GM12878 (cell line): ENCODE data around the gene SMARCA4. TPM values are rescaled to one million over a fixed set of nuclear protein-coding genes. Genes with fewer than 3 reads are reported as not detected.

ENCODE experiments used
- ATAC-seq: fragments of 200-7000 bp; cut with Tn5 transposase; 3 replicates; pipeline ENCODE4 v1.9.1; 2020; ENCODE audit warnings: mild to moderate bottlenecking, moderate library complexity
- BruUV-seq: library from RNA; stranded (reverse); fragments of 400-500 nt; replicated peaks from 2 replicates; lab custom pipeline; 2021; lab: Mats Ljungman, UMichigan
- CTCF ChIA-PET: fragments of 300-600 bp; sonication (Branson Sonifier 250); formaldehyde crosslinking; extraction: SDS; loops from one replicate; lab custom pipeline; 2021; ENCODE audit warnings: inconsistent platforms; lab: Yijun Ruan, JAX
- POLR2A ChIA-PET: fragments of 350-600 bp; formaldehyde crosslinking; extraction: SDS; loops from one replicate; lab custom pipeline; 2021; ENCODE audit warnings: inconsistent platforms; lab: Charles Lee
- RAD21 ChIA-PET: fragments of 300-600 bp; sonication (Branson Sonifier 250); formaldehyde crosslinking; loops from one replicate; lab custom pipeline; 2023; ENCODE audit warnings: antibody characterized with exemption; ENCODE audit not compliant: unreplicated experiment; lab: Charles Lee
- SMC1A ChIA-PET: fragments of 300-600 bp; sonication (Branson Sonifier 250); formaldehyde crosslinking; loops from one replicate; lab custom pipeline; 2023; ENCODE audit not compliant: unreplicated experiment, uncharacterized antibody; lab: Charles Lee
- DNase-seq: peaks from one replicate; pipeline ENCODE4 v3.0.0-alpha.2; 2011; ENCODE audit warnings: low read depth, low spot score
- FAIRE-seq: peaks from 3 replicates; lab custom pipeline; 2011; peaks lifted over from hg19 to GRCh38; lab: Jason Lieb, UNC
- H2AFZ ChIP-seq: 2 replicates; pipeline ENCODE4 v1.6.0; 2011; ENCODE audit warnings: low read depth, low read length, control low read depth; ENCODE audit not compliant: control insufficient read depth
- H3K27ac ChIP-seq: 2 replicates; pipeline ENCODE4 v1.5.1; 2011; ENCODE audit warnings: control low read depth; ENCODE audit not compliant: control insufficient read depth, insufficient read depth
- H3K27me3 ChIP-seq, 2 experiments: replicated peaks in 1 of 2; 2 replicates each; pipeline versions ENCODE4 v1.6.0 to v1.6.1; 2011; ENCODE audit warnings: low read length in 1 of 2; ENCODE audit not compliant: control insufficient read depth in 2 of 2, insufficient read depth in 2 of 2
- H3K36me3 ChIP-seq, 2 experiments: 2 replicates each; pipeline ENCODE4 v1.5.1; 2011; ENCODE audit warnings: low read length in 1 of 2; ENCODE audit not compliant: control insufficient read depth in 2 of 2, insufficient read depth in 2 of 2
- H3K4me1 ChIP-seq: 2 replicates; pipeline ENCODE4 v1.6.1; 2011; ENCODE audit warnings: mild to moderate bottlenecking, low read length, moderate library complexity, mixed read lengths; ENCODE audit not compliant: control insufficient read depth, insufficient read depth
- H3K4me2 ChIP-seq: 2 replicates; pipeline ENCODE4 v1.6.0; 2011; ENCODE audit warnings: control low read depth; ENCODE audit not compliant: control insufficient read depth, insufficient read depth
- H3K4me3 ChIP-seq: fragments of 200-600 bp; sonication (generic); 2 replicates; pipeline ENCODE4 v1.5.1; 2016
- H3K79me2 ChIP-seq: 2 replicates; pipeline ENCODE4 v1.6.0; 2011; ENCODE audit warnings: low read length; ENCODE audit not compliant: control insufficient read depth, insufficient read depth
- H3K9ac ChIP-seq: 2 replicates; pipeline ENCODE4 v1.8.0; 2011; ENCODE audit warnings: low read length, control low read depth, mixed read lengths; ENCODE audit not compliant: control insufficient read depth, insufficient read depth
- H3K9me3 ChIP-seq: replicated peaks from 3 replicates; pipeline ENCODE4 v1.5.1; 2011; ENCODE audit warnings: mild to moderate bottlenecking, low read length; ENCODE audit not compliant: control insufficient read depth, insufficient read depth
- H4K20me1 ChIP-seq: 2 replicates; pipeline ENCODE4 v1.6.0; 2011; ENCODE audit not compliant: control insufficient read depth, insufficient read depth
- BCL11A ChIP-seq: IDR thresholded peaks from 2 replicates; pipeline ENCODE4 v1.6.1; 2011; ENCODE audit warnings: low read depth, low read length
- HCFC1 ChIP-seq: fragments of 150-350 bp; IDR thresholded peaks from 2 replicates; pipeline ENCODE4 v1.6.1; 2014; ENCODE audit warnings: low read length
- IKZF1 ChIP-seq: fragments of 450-650 bp; conservative IDR thresholded peaks from 2 replicates; pipeline ENCODE4 v1.6.1; 2017; ENCODE audit warnings: antibody characterized with exemption, mild to moderate bottlenecking
- MXI1 ChIP-seq: fragments of 150-350 bp; IDR thresholded peaks from 2 replicates; pipeline ENCODE4 v1.6.1; 2011; ENCODE audit warnings: low read depth, mild to moderate bottlenecking, inconsistent platforms, low read length, improper control_type of control experiment
- RBBP5 ChIP-seq: fragments of 200-600 bp; sonication (generic); conservative IDR thresholded peaks from 2 replicates; pipeline ENCODE4 v1.6.1; 2016
- STAT1 ChIP-seq: fragments of 450-650 bp; conservative IDR thresholded peaks from 2 replicates; pipeline ENCODE4 v1.6.1; 2014; ENCODE audit warnings: antibody characterized with exemption, mild to moderate bottlenecking
- TARDBP ChIP-seq: IDR thresholded peaks from 2 replicates; pipeline ENCODE4 v1.6.1; 2016; ENCODE audit warnings: borderline replicate concordance
- TCF7 ChIP-seq: IDR thresholded peaks from 2 replicates; pipeline ENCODE4 v1.6.1; 2014; ENCODE audit warnings: antibody characterized with exemption, borderline replicate concordance
- WGBS: methylation state at CpG from one replicate; pipeline ENCODE4 v1.1.6; 2016; ENCODE audit warnings: low lambda C conversion rate; ENCODE audit not compliant: insufficient replicate concordance, insufficient coverage; ENCODE audit errors: missing lambda C conversion rate; 5-methylcytosine and 5-hydroxymethylcytosine counted together
- in situ Hi-C: fragments of 300-500 bp; cut with MboI; formaldehyde crosslinking; loops from 9 replicates; pipeline ENCODE4 v1.14.3; 2018; ENCODE audit warnings: mixed read lengths
- intact Hi-C: fragments of 100-400 bp; cut with micrococcal nuclease; formaldehyde crosslinking; loops from one replicate; pipeline ENCODE4 v1.14.2; 2022; ENCODE audit not compliant: unreplicated experiment
- polyA plus RNA-seq, 11 experiments: library from polyadenylated mRNA; depleted of rRNA in 4 of 11; unstranded in 6 of 11; stranded (reverse) in 5 of 11; fragments of >200 nt; fragmentation: Nextera tagmentation in 4 of 11; fragmentation: Illumina TruSeq in 1 of 11; extraction: Ambion mirVana in 4 of 11; extraction: Trizol in 1 of 11; gene quantifications; 1 replicate in 1 of 11; 2 replicates in 10 of 11; pipeline versions ENCODE4 v1.2.1 to v1.2.3, GENCODE V29; 2011 to 2016; ENCODE audit warnings: inconsistent platforms in 2 of 11, missing spikeins in 2 of 11, low read depth in 1 of 11
- total RNA-seq, 4 experiments: library from RNA; depleted of rRNA in 3 of 4; stranded (reverse); fragments of >200 nt in 3 of 4; fragmentation: Illumina TruSeq in 1 of 4; extraction: Trizol in 1 of 4; gene quantifications; 2 replicates each; pipeline versions ENCODE4 v1.2.1 to v1.2.3, GENCODE V29; 2013 to 2021
- TF ChIP-seq, protein P1 (sequence below): fragments of 450-650 bp; IDR thresholded peaks from 2 replicates; pipeline ENCODE4 v1.6.1; 2016; ENCODE audit warnings: mild to moderate bottlenecking

SMARCA4 gene
- total and polyA plus RNA-seq, 10 of the 15 experiments (the other 5 are each of a cell fraction or from before 2014, with no cell fraction given): 22.4 to 175 (median 57.4) TPM

DNA sequence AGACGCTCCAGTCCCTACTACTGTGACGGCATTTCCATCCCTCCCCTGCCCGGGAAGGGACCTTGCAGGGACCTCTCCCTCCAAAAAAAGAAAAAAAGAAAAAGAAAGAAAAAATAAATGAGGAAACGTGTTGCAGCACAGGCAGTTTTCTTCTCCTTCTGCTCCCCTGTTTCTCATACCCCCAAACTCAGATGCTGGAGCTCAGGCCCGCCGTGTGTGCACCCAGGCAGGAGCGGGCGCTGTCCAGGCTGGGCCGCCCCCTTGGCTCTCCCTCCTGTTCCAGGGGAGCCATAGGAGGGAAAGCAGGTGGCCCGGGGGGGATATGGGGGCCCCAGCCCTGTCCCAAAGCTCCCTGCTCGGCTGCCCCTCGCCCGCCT, 38.2 kb upstream of the SMARCA4 start:
- POLR2A ChIA-PET: no interaction called here
- no peaks in the 10 kb centered on the region for H3K27me3 ChIP-seq
- WGBS: 89% methylated on average over 13 of the region's 13 CpGs
- TF ChIP-seq MXI1: no peak
- no peak for TF ChIP-seq RBBP5
- no peak for TF ChIP-seq HCFC1
- no peak for TF ChIP-seq STAT1
- no peak for TF ChIP-seq BCL11A
- TF ChIP-seq, protein P1, sequence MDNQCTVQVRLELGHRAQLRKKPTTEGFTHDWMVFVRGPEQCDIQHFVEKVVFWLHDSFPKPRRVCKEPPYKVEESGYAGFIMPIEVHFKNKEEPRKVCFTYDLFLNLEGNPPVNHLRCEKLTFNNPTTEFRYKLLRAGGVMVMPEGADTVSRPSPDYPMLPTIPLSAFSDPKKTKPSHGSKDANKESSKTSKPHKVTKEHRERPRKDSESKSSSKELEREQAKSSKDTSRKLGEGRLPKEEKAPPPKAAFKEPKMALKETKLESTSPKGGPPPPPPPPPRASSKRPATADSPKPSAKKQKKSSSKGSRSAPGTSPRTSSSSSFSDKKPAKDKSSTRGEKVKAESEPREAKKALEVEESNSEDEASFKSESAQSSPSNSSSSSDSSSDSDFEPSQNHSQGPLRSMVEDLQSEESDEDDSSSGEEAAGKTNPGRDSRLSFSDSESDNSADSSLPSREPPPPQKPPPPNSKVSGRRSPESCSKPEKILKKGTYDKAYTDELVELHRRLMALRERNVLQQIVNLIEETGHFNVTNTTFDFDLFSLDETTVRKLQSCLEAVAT: no peak
- no peak for TF ChIP-seq IKZF1
- no peak for TF ChIP-seq TCF7
- TF ChIP-seq TARDBP: no peak
- TF ChIP-seq, all 136 proteins: peak for 0
- intact Hi-C loops: no loop called here
- Histone ChIP-seq H2AFZ (no peak overlapping the region), H3K27ac (no peak overlapping the region), H3K9ac (no peak overlapping the region), H3K36me3 (peaks cover 8 to 28% of the 10 kb centered on the region in 2 experiments; a peak in 3 of 4 replicates), H3K79me2 (peaks cover 4% of the 10 kb centered on the region), H3K4me1 (peaks cover 5% of the 10 kb centered on the region), H3K4me2 (no peak overlapping the region), H3K9me3 (no peaks in the 10 kb centered on the region), H4K20me1 (no peaks in the 10 kb centered on the region), H3K4me3 (no peak overlapping the region)
- FAIRE-seq (no peak), DNase-seq (no peak), ATAC-seq (no peak)
- BruUV-seq: no TSS peak
- SMC1A ChIA-PET: no interaction called here
- CTCF ChIA-PET: no interaction called here
- in situ Hi-C loops: no loop called here
- RAD21 ChIA-PET: no interaction called here
